Right renal cortex interstitium (tissue), 3 donors: ENCODE results near the gene PNMA8C. TPM values are rescaled to one million over a fixed set of nuclear protein-coding genes. Genes with fewer than 3 reads are reported as not detected.
"Not testable (repeated sequence)": the region's sequence is repeated elsewhere in the genome, so short reads cannot be mapped to it uniquely, and the experiment has no call there.

Experiments
- DNase-seq, 3 donors: peaks; one replicate each; pipeline ENCODE4 v3.0.0-alpha.2; 2013; ENCODE audit warnings: low read depth in 3 of 3, low spot score in 2 of 3
- polyA plus RNA-seq, 3 donors: library from polyadenylated mRNA; unstranded; fragments of 120-200 nt; gene quantifications; one replicate each; pipeline ENCODE4 v1.2.1, GENCODE V29; 2013; ENCODE audit not compliant: insufficient read length in 3 of 3

PNMA8C gene
- polyA plus RNA-seq, 3 donors: 0.56 to 0.64 (median 0.60) TPM

- no peak for DNase-seq
Measured at GRCh38 chr19:46412650-46413261, 16.0 kb downstream of the PNMA8C start.

GRCh38 chr19:46411925-46412649 is 16.6 kb downstream of the PNMA8C start:
- no peak for DNase-seq

- DNase-seq: no peak
Measured at GRCh38 chr19:46411088-46411924, 17.4 kb downstream of the PNMA8C start.

- no peak for DNase-seq
Measured at GRCh38 chr19:46410205-46411087, 18.3 kb downstream of the PNMA8C start.

- no peak for DNase-seq
Measured at GRCh38 chr19:46409191-46409590, 19.5 kb downstream of the PNMA8C start.

- no peak for DNase-seq
Measured at GRCh38 chr19:46408664-46409039, 20.1 kb downstream of the PNMA8C start.

GRCh38 chr19:46407856-46408663 is 20.7 kb downstream of the PNMA8C start:
- DNase-seq: no peak

- no peak for DNase-seq
Measured at GRCh38 chr19:46406976-46407375, 21.8 kb downstream of the PNMA8C start.

GRCh38 chr19:46404753-46405468 is 23.8 kb downstream of the PNMA8C start:
- DNase-seq: no peak

GRCh38 chr19:46404055-46404752 is 24.5 kb downstream of the PNMA8C start:
- no peak for DNase-seq

- DNase-seq: no peak
Measured at GRCh38 chr19:46402725-46403124, 26.0 kb downstream of the PNMA8C start.

- DNase-seq: not testable (repeated sequence)
Measured at GRCh38 chr19:46397801-46398479, 30.8 kb downstream of the PNMA8C start.

GRCh38 chr19:46394402-46394797 is 34.3 kb downstream of the PNMA8C start:
- no peak for DNase-seq

GRCh38 chr19:46393456-46394401 is 35.0 kb downstream of the PNMA8C start:
- no peak for DNase-seq

GRCh38 chr19:46392837-46393236 is 35.9 kb downstream of the PNMA8C start:
- no peak for DNase-seq

- DNase-seq: no peak
Measured at GRCh38 chr19:46392252-46392801, 36.4 kb downstream of the PNMA8C start.
